ENCODE data around the gene EPHB1.

- no peak for TF ChIP-seq POLR2A (IDR thresholded peaks at IDR 0.05)
- no peak for TF ChIP-seq CTCF (IDR thresholded peaks at IDR 0.05)
Observed at GRCh38 chr3:135090020-135090717, 295.1 kb downstream of the EPHB1 start.
